ENCODE data around the gene SIRPB2.

SIRPB2 gene

DNA sequence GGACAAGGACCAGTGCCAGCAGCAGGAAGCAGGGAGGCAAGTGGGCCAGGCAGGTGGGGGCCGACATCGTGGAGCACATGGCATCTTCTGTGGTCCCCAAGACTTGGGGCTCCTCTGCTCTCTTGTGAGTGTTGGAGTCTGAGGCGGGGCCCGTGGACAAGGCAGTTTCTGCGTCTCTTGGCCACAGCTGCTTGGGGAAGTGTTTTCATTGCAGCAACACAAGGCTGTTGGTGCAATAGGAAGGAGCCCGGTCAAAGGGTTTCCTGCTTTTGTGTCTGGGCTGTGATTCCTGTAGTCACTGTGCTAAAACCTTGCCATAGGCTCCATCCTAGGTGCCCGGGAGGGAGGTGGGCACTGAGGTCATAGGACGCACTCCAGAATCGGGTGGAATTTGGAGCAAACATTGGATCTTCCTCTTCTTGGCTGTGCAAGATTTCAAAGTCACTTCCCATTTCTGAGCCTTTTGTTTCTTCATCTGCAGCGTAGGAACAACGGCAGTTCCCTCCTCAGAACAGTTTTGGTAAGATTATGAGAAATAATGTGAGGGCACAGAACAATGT lies at the start of gene SIRPB2:
Gene SIRPB2, minus strand, starts transcription at position 140 of the 560 bp plus-strand sequence. Its CDS starts 61 bp downstream, at position 79.
- DNase-seq (ENCODE audit: low read depth) = no peak
- TF ChIP-seq, protein P1, sequence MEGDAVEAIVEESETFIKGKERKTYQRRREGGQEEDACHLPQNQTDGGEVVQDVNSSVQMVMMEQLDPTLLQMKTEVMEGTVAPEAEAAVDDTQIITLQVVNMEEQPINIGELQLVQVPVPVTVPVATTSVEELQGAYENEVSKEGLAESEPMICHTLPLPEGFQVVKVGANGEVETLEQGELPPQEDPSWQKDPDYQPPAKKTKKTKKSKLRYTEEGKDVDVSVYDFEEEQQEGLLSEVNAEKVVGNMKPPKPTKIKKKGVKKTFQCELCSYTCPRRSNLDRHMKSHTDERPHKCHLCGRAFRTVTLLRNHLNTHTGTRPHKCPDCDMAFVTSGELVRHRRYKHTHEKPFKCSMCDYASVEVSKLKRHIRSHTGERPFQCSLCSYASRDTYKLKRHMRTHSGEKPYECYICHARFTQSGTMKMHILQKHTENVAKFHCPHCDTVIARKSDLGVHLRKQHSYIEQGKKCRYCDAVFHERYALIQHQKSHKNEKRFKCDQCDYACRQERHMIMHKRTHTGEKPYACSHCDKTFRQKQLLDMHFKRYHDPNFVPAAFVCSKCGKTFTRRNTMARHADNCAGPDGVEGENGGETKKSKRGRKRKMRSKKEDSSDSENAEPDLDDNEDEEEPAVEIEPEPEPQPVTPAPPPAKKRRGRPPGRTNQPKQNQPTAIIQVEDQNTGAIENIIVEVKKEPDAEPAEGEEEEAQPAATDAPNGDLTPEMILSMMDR (conservative IDR thresholded peaks at IDR 0.05; ENCODE audit: low read depth, low read length) = no peak
- no peak within 1 kb of the TSS for H3K4me3 ChIP-seq (ENCODE audit: low read depth, low read length)

DNA sequence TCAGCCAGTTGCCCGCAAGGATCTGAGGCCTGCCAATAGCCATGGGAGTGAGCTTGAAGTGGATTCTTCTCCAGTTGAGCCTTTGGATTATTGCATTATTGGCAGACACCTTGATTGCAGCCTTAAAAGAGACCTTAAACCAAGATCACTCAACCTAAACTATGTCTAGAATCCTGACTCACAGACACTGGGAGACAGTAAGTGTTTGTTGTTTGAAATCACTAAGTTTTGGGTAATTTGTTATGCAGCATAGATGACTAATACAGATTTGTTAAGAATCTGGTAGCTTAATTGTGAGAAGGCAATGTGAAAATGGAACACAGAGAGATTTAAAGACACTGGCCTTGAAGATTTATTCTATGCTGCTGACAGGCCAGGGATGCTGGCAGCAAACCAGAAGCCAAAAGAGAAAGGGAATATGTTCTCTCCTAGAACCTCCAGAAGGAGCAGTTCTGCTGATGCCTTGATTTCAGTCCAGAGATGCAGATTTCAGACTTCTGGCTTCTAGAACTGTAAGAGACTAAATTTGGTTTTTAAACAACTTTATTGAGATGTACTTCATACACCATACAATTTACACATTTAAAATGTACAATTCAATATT lies 48.7 kb upstream of the SIRPB2 start:
- no peak overlapping the region for H3K4me3 ChIP-seq (ENCODE audit: low read depth, low read length)
- TF ChIP-seq, protein P1 (conservative IDR thresholded peaks at IDR 0.05; ENCODE audit: low read depth, low read length) = no peak
- no peak for DNase-seq (ENCODE audit: low read depth)

DNA sequence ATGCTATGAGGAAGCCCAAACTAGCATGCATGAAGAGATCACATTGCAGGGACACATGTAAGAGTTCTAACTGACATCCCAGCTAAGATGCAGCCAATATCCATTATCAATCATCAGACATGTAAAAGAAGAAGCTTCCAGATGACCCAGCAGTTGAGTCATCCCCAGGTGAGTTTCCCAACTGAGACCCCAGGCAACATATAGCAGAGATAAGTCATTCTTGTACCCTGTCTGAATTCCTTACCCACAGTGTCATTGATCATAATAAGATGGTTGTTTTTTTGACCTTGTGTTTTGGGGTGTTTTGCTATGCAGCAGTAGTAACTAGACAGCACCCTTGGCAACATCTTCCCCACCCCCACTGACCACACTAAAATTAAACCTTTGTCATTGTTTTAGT lies 47.4 kb upstream of the SIRPB2 start:
- no peak overlapping the region for H3K4me3 ChIP-seq (ENCODE audit: low read depth, low read length)
- TF ChIP-seq, protein P1 (conservative IDR thresholded peaks at IDR 0.05; ENCODE audit: low read depth, low read length) = no peak
- no peak for DNase-seq (ENCODE audit: low read depth)

DNA sequence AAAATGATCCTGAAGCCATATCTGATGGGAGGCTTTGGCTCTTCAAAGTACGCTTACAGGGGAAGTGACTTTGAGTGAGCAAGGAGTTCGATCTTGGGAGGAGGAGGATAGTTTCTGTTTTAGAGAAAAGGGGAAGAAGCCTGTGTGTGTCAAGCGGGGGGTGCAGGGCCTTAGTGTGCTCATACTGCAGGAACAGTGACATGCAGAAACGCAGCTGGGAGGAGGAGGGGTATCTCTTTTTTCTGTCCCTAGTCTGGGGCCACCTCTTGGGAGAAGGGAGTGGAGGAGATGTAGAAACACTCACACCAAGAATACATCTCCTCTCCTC lies 46.5 kb upstream of the SIRPB2 start:
- H3K4me3 ChIP-seq (ENCODE audit: low read depth, low read length) = no peak overlapping the region
- no peak for DNase-seq (ENCODE audit: low read depth)
- TF ChIP-seq, protein P1 (conservative IDR thresholded peaks at IDR 0.05; ENCODE audit: low read depth, low read length) = no peak

DNA sequence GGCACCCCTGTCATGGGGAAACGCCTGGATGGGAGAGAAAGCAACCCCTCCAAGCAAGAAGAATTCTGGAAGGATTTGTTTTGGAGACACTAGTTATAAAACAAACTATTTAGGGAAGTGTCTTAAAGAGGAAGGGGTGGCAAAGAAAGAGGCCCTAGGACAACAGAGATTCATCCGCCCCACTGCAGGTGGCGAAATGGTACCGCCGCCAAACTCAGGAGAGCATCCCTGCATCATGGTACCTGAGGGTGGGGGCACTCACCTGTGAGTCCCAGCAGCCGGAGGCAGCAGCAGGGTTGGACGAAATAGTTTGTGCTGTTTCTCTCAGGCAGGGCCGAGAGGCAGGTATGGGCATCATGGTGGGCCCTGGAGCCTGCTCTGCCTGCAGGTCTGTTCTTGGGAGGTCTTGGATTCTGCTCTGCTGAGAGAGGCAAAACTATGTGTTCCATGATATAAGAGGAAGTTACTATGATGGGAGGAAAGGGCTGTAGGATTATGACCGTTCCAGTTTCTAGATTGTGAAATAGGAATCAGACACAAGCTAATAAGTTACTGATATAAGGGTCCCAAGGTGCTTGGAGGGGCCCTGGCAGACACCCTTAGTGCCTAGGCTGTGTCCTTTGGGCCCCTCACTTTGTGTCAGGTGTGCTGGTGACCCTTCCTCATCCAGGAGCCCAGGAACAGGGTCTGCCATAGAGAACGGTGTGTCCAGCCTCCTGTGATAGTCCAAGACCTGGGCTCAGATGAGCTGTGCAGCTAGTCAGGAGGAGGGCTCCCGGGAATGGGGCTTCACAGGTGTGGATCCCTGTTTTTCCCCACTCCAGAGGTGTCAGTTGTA lies 45.9 kb upstream of the SIRPB2 start:
- DNase-seq (ENCODE audit: low read depth) = no peak
- TF ChIP-seq, protein P1 (conservative IDR thresholded peaks at IDR 0.05; ENCODE audit: low read depth, low read length) = no peak
- H3K4me3 ChIP-seq (ENCODE audit: low read depth, low read length) = no peak overlapping the region

DNA sequence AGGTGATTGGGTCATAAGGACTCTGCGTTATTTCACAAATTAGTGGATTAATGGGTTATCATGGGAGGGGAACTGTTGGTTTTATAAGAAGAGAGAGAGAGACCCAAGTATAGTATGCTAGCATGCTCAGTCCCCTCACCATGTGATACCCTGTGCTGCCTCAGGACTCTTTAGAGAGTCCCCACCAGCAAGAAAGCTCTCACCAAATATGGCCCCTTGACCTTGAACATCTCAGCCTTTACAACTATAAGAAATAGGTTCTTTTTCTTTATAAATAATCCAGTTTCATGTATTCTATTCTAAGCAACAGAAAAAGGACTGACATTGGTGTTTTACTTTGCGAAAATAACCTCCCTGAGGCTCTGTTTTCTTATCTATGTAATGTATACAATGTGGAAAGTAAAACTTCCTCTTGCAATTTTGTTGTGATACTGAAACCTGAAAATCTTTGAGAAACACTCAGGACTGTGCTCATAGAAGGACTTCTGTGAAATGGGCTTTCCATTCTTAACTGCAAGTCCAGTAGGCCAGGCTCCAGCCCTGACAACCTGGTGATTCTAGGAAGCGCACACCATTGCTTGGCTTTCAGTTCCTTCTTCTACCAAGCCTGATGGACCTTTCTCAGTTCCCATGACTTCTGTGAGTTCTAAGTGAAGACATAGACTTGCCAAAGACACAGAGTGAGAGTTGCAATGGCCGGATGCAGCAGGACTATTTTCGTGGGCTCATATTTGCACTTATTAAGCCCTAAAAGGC lies 44.4 kb upstream of the SIRPB2 start:
- TF ChIP-seq, protein P1 (conservative IDR thresholded peaks at IDR 0.05; ENCODE audit: low read depth, low read length) = no peak
- no peak overlapping the region for H3K4me3 ChIP-seq (ENCODE audit: low read depth, low read length)
- DNase-seq (ENCODE audit: low read depth) = no peak

All from choroid plexus epithelial cell (primary cell).